Measurements from ENCODE around the gene ULBP2.
"Not testable (repeated sequence)": the region's sequence is repeated elsewhere in the genome, so short reads cannot be mapped to it uniquely, and the experiment has no call there.

The ULBP2 gene

DNA sequence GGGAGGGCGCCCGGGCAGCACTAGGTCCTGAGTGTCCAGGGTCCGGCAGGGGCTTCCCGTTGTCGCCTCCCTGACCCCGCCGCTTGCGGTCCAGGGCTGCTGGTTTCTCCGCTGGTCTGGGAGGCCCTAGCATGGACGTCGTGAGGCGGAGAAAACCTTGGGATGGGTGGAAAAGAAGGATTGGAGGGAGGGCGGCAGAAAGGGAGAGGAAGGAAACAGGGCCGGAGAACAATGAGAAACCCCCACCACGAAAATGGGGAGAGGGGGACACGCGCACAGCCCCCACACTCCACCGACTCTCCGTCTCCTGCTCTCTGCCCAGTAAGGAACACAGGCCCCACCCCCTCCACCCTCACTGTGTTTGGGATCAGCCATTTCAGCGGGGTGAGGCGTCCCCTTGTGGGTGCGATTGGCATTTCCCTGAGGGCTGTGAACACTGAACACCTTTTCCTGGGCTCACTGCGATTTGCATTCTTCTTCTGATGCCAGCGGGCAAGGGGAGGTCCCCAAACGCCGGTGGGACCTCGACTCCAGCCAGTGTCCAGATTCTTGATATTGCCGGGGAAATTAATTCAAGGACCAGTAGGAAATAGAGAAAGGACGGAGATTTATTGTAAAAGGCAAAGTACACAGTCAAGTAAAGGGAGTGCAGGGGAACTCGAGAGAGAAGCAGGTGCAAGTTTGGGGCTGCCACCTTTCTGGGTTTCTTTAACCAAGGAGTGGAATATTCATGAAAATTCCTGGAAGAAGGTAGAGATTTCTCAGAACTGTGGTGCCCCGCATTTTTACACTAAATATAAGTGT, 15.6 kb upstream of the ULBP2 start:
- DNase-seq (ENCODE audit: low read depth in 2 of 2), result peak; percentile 73 to 78

DNA sequence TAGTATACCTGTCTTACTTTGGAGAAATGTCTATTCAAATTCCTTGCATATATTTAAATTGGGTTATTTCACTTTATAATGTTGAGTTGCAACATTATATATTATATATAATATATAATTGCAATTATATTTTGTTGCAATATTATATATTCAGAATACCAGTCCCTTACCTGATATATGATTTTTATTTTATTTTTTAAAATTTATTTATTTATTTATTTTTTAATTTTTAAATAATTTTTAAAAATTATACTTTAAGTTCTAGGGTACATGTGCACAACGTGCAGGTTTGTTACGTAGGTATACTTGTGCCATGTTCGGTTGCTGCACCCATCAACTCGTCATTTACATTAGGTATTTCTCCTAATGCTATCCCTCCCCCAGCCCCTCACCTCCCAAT, 14.8 kb upstream of the ULBP2 start:
- not testable (repeated sequence) for DNase-seq (ENCODE audit: low read depth in 2 of 2)

DNA sequence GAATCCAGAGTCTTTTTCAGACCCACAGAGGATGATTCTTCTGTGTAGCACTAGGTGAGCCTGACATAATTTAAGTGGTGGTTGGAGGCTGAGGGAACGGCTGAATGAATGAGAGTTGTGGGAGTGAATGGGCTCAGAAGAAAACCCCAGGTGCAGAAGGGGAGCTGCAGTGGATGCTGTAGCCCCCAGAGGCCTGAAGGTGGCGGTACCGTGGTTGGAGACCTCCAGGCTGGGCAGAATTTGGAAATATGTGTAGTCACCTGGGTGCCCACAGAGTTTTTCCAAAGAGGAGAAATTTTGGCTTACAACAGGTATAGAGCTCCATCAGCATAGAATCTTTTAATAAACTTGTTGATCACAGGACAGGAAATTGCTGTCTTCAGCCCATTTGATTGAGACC, 12.4 kb upstream of the ULBP2 start:
- DNase-seq (ENCODE audit: low read depth in 2 of 2), result no peak

DNA sequence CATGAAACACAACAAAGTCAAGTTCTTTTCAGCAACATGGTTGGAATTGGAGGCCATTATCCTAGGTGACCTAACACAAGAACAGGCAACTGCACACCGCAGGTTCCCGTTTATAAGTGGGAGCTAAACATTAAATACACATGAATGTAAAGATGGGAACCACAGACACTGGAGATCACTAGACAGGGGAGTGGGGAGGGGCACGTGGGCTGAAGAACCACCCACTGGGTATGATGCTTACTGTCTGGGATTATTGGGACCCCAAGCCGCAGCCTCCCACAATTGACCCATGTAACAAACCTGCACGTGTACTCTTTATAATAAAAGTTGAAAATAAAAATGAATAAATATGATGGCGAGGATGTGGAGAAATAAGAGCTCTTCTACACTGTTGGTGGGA, 10.3 kb upstream of the ULBP2 start:
- DNase-seq (ENCODE audit: low read depth in 2 of 2), result no peak

DNA sequence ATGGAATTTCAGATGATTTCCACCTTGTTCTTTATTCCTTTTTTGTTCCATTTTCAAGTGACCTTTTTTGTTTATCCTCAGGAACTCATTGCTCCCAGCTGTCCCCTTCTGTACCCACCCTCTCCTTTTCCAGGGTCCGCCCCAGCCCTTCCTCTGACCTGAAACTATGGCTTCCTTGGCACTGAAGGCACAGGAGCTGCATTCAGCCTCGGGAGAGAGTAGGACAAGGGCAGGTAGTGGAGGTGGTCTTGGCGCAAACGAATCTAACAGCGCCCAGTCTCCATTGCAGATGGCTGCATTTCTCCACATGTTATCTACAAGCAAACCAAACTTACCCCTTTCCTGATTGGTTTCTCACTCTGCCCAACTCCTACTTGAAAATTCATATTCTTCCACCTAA, 8.8 kb upstream of the ULBP2 start:
- no peak for DNase-seq (ENCODE audit: low read depth in 2 of 2)

DNA sequence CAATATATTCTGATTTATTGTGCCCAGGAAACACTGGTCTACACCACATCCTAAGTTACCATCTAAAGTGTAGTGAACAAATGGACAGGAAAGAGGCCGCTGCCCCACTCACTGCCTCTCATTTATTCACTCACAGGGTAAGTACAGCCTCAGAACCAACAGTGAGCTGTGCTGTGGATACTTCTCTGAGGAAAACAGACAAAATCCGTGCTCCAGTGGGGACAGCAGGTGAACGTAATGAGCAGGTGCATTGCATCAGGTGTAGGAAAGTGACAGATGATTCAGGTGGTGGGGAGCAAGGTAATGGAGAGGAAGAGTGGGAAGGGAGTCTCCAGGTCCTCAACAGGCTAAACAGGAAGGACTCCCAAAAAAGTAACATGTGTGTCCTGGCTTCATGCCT, 8.4 kb upstream of the ULBP2 start:
- no peak for DNase-seq (ENCODE audit: low read depth in 2 of 2)

DNA sequence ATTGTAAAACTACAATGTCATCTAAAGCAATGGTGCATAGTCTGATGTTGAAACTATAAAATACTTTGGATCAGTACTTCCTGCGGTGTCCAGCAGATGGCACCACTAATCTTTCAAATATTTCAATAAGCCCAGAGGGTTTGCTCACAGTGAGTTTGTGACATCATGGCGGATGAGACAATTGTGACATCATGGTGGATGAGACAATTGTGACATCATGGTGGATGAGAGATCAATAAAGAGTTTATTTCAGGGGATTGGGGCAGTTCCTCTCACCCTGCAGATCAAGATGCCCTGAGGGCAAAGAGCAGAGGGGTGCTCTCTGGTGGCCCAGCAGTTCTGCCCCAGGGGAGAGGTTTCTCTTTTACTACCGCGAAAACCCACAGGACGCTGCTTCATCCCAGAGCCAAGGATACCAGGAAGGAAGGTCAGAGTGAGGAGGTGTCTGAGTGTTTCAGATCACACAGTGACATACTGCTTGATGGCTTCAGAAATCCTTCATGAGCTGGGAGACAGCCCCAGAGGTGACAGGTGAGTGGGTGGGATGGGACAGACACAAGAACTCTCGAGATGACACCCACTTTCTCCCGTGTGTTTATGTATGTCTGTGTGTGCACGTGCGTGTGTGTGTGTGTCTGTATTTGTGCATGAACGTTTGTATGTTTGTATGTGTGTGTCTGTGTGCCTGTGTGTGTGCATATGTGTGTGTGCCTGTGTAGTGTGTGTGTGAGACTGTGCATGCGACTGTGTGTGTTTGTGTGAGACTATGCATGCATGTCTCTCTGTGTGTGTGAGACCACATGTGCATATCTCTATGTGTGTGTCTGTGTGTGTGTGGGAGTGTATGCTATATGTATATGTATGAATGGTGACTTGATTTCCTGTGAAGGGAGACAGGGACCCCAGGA, 7.3 kb upstream of the ULBP2 start:
- peak in 1 of 2 donors; percentile 50 for DNase-seq (ENCODE audit: low read depth in 2 of 2)

DNA sequence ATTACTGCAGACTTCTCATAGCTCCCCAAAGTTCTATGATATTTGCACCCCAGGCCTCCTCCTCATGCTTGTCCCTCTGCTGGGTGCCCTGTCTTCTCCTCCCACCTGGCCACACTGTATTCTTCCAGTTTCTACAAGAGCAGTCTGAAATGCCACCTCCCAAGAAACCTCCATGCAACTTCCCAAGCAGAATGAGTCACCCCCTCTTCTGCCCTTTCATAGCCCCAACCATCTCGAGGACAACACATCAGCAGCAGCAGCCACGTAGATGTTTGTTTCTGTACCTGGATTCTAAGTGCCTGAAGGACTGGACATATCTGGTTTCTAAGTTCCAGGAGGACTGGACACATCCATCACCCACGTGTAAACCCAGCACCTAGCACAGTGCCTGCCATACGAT, 6.6 kb upstream of the ULBP2 start:
- no peak for DNase-seq (ENCODE audit: low read depth in 2 of 2)

DNA sequence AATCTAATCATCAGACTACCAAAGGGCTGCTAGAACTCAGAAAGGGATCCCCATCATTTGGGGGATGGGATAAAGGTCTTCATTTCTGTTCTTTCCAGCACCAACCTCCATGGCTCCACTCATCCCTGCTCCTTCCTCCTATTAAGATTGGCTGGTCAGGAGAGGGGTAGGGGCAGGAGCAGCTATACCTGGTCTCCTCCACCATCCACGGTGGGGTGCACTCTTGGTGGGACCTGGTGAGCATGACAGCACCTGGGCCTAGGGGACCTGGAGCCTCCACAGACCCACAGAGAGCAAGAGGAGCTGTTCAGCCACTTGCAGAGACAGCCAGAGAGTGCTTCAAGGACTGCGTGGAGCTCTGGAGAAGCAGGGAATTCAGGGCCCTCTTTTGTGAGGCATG, 6.1 kb upstream of the ULBP2 start:
- DNase-seq (ENCODE audit: low read depth in 2 of 2), result no peak

DNA sequence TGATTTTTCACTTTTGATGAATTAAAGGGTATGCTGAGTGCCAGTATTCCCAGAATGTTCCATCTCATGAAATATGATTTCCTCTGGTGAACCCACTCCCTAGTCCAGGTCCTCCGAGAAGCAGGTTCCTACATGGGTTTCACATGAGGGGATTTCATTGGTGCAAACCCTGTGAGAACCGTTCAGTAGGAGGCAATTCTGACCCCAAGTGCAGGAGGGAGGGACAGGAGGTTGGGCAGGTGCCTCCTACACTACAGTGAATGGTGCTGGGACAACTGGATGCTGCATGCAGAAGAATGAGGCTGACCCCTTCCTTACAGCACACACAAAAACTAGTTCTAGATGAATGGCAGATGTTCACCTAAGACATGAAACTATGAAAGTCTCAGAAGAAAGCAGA, 5.1 kb upstream of the ULBP2 start:
- no peak for DNase-seq (ENCODE audit: low read depth in 2 of 2)

DNA sequence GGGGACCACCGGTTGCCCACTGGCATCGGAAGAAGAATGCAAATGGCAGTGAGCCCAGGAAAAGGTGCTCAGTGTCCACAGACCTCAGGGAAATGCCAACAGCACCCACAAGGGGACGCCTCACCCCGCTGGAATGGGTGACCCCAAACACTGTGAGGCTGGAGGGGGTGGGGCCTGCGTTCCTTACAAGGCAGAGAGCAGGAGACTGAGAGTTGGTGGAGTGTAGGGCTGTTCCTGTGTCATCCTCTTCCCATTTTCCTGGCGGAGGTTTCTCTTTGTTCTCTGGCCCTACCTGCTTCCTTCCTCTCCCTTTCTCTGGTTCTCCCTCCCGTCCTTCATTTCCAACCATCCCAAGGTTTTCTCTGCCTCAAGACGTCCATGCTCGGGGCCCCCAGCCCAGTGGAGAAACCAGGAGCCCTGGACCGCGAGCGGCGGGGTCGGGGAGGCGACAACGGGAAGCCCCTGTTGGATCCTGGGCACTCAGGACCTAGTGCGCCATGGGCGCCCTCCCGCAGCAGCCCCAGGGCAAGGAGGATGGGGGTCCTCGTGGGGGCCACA, 3.7 kb upstream of the ULBP2 start:
- DNase-seq (ENCODE audit: low read depth in 2 of 2), result not testable (repeated sequence)

DNA sequence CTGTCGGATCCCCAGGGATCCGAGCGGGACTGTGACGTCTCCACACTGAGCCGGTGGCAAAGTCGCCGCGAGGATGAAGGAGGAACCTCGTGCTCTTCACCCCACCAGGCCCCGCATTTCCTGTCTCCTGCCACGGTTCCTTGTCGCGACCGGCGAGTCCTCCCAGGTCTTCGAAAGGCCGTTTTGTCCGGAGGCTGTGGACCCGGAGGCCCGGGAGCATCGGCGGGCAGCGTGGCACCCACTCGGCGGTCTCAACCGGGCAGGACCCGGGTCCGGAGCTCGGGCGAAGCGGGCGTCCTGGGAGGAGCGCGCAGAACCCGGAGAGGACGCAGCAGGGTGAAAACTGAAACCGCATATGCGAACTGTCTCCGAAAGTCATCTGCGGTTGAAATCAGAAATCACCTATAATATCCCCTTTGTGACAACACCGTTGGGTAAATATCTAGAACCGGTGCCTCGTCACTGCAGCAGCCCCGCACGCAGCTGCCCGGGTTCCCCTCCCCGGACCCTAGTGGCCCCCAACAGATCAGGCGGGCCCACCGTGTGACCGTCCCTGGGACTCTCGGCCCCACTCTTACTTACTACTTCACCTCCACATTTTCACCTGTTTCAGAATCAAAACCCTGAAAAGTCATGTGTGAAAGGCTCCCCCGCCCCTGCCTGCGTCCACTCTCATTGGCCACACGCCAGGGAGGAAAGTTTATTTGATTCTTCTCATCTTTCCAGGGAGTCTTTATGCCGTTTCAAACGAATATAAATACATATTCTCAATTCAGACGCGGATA, 3.1 kb upstream of the ULBP2 start:
- DNase-seq (ENCODE audit: low read depth in 2 of 2), result no peak

DNA sequence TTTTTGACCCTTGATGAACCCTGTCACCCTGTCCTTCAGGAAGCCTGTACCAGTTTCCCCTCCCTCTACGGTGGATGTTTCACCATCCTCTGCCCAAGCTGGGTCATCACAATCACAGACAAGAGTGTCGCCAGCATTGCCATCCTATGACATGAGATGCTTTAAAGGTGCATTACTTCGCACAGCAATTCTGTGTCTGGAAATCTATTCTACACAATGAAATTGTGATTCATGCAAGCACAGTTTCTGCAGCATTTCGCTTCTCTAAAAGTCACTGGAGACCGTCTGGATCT, 2.5 kb upstream of the ULBP2 start:
- DNase-seq (ENCODE audit: low read depth in 2 of 2), result no peak

DNA sequence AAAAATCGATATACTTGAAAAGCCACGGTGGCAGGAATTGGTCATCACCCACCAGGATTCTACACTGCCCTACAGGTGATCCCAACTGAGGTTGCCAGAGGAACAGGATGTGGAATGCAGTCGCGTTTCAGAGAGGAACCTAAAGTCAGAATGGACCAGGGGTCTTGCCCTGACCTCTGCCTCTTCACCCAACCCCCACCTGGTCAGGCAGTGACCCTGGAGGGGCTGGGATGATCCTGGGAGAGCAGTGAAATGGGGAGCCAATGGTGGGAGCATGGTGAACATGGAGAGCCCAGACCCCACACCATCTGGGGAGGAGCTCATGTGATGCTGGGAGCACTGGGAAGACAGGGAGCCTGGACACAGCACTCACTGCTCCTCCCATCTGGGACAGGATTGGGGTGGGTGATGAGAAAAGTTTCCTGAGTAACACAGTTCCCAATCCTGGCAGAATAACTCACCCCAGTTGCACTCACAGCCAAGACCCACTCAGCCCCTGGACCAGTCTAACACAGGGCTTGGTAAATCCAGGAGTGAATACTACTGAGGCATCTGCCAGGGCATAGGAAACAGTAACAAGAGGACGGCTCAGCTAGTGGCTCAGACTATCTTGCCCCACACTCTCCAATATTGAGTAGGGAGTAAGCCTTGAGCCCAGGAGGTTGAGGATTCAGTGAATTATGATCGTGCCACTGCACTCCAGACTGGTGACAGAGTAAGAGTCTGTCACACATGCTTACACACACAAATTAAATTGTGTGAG, 1.7 kb upstream of the ULBP2 start:
- no peak for DNase-seq (ENCODE audit: low read depth in 2 of 2)

DNA sequence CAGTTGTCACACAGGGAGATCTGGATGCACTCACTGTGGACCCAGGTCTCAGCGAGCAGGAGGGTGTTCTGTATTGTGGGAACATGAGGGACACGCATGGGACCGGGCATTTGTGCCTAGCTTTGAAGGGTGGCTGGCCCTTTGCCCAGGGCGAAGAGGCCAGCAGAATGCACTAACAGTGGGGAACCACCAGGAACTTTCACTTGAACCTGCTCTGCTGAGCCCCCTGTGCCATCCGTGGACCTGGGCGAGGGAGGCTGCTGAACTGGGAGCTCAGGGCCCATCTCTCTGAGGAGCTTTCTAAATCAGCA, 1.2 kb upstream of the ULBP2 start:
- no peak for DNase-seq (ENCODE audit: low read depth in 2 of 2)

DNA sequence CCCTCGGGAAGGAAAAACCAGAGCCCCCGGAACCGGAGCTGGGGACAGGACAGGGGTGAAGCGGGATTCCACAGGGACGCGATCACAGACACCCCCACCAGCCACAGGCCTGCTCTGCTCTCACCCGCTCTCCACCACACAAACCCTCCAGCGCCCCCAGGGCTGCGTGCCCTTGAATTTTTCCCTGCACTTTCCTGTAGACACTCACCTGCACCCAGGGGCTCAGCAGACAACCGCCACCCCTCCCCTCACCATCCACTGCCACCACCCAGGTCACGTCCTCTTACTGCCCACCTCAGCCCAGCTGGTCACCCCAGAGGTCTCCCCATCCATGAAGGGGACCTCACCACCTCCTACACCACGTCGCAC, 631 bp downstream of the ULBP2 start:
- no peak for DNase-seq (ENCODE audit: low read depth in 2 of 2)

DNA sequence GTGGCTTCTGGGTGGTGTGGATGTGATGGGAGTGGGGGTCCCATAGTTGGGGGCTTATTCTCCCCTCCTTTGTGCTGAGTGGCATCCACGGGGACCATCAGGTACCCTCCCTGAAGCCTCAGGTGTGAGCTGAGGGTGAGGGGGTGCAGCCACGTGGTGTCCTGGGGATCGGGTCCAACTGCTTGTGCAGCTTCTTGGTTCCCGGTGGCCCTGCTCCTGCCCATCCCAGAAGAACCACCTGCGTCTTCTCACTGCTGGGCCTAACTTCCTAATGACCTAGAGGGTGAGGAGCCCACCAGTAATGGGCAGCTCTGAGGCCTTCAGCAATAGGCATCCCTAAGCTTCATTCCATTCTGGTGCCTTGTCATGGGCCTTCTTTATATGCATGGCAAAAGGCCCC, 1.5 kb downstream of the ULBP2 start:
- DNase-seq (ENCODE audit: low read depth in 2 of 2), result not testable (repeated sequence)

DNA sequence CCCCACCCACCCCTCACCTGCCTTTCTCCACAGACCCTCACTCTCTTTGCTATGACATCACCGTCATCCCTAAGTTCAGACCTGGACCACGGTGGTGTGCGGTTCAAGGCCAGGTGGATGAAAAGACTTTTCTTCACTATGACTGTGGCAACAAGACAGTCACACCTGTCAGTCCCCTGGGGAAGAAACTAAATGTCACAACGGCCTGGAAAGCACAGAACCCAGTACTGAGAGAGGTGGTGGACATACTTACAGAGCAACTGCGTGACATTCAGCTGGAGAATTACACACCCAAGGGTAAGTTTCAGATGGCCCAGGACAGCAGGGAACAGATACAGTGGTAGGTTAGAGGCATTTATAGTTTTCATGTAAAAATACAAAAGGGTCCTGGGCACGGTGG, 3.5 kb downstream of the ULBP2 start:
- DNase-seq (ENCODE audit: low read depth in 2 of 2), result not testable (repeated sequence)

DNA sequence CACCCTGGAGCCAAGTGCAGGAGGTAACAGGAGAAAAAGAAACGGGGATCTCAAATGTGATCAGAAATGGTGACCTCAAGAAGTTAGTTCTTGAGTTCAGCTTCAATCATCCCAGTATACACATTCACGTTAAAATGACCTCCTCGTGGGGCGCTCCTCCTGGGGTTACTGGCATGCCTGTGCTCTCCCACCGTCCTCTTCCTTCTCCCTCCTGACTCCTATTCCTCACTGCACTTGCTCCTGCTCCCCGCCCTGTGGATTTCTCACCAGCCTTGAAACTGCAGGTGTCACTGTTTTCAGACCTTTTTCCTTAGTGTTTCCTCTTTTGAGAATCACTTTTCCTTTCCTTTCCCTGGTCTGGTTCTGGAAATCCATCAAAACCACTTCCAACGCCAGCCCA, 4.8 kb downstream of the ULBP2 start:
- not testable (repeated sequence) for DNase-seq (ENCODE audit: low read depth in 2 of 2)

DNA sequence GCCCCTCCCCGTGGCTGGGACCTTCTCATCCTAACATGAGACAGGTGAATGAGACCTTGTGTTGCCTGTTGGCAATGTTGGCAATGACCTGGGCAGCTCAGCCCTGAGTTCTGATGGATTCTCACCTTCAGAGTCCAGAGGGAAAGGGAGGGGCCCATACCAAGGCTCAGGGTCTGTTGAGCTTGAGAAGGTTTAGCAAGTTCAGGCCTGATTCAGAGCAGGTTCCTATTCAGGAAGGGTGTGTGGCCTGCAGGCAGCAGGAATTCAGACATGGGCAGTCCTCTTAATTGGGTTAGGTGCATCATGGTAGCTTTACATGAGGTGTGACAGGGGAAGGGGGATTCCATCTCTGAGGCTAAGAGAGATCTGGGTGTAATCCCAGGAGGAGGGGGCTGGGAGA, 5.7 kb downstream of the ULBP2 start:
- not testable (repeated sequence) for DNase-seq (ENCODE audit: low read depth in 2 of 2)

DNA sequence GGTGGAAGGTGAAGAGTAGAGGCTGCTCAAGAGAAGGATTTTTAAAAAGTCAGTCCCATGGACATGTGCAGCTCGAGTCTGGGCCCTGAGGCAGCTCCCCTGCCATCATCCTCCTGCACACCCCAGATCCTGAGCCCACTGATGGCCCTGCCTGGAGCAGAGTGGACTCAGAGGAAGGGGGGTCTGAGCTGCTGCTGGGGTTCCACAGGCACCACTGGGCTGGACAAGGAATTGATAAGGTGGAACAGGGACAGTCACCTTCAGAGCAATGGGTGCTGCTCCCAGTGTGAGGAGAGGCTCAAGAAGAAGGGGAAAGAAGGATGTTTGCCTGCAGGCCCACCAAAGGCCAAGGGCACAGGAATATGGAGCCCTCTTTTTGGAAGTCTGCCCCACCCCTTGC, 6.2 kb downstream of the ULBP2 start:
- DNase-seq (ENCODE audit: low read depth in 2 of 2), result no peak

DNA sequence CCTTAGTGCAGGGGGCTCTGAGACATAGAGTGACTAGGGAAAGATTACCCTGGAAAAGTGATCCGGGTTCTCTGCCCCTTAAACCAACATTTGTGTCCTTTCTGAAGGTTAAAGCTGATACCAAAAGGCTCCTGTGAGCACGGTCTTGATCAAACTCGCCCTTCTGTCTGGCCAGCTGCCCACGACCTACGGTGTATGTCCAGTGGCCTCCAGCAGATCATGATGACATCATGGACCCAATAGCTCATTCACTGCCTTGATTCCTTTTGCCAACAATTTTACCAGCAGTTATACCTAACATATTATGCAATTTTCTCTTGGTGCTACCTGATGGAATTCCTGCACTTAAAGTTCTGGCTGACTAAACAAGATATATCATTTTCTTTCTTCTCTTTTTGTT, 6.8 kb downstream of the ULBP2 start:
- no peak for DNase-seq (ENCODE audit: low read depth in 2 of 2)
